Stimulated activated CD8-positive, alpha-beta memory T cell treated with anti-CD3 and anti-CD28 coated beads, Interleukin-15, amount 100 ng/mL, for 1 hour (primary cell): ENCODE data around the gene AGBL1.

Experiments used
- DNase-seq: peaks from one replicate; pipeline ENCODE4 v3.0.0-alpha.2; 2020; ENCODE audit warnings: low read depth

The AGBL1 gene

GRCh38 chr15:86163816-86164215, 84.1 kb downstream of the AGBL1 start:
- DNase-seq, result no peak

- DNase-seq, result no peak
Measured at GRCh38 chr15:86164232-86164898, 84.7 kb downstream of the AGBL1 start.

GRCh38 chr15:86165265-86166211, 85.9 kb downstream of the AGBL1 start:
- no peak for DNase-seq

DNA sequence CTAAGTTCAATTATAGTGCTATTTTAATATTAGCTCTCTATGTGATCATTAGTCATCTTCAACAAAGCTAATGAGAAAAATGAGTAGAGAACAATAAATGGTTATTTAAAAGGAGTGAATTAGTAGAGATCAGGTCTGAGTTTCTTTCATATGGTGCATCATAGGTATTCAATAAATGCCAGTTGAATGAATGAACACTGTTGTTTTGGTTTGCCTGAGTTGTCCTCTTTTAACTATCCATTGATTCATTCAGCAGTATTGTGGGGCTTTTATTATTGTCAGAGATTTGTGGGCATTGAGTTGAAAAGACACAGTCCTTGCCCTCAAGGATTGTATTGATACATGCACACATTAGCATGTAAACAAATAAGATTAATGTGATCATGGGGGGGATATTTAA, 88.2 kb downstream of the AGBL1 start:
- no peak for DNase-seq

GRCh38 chr15:86178845-86179244, 99.2 kb downstream of the AGBL1 start:
- no peak for DNase-seq

- no peak for DNase-seq
Measured at GRCh38 chr15:86183596-86184491, 104.2 kb downstream of the AGBL1 start.

DNA sequence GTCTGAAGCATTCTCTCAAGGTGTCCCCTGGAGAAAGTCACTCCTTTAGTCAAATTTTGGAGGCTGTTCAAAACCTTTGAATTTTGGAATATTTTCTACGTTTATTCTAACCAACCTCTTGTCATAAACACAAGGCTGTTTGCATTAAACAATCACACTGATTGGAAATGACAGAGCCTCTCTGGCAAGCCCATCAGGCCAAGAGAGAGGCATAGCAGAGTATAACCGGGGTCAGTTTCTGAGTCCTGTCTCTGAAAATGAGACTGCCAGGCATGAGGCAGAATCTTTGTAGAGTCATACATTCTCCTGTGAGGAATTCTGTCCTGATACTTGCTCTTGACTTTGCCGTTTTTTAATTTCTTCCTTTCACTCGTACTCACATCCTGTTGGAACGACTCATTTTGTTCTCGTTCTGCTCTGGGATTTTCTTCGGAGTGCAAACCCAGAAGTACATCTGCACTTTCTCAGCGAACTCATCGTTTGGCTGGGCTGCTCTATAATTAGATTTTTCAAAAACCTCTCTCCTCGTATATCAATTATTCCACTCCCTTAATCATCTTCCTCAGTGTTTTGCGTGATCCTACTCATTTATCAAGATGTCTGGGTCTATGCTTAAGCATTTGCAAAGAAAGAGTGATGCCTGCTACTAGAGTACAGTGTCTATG, 114.2 kb downstream of the AGBL1 start:
- DNase-seq, result no peak

DNA sequence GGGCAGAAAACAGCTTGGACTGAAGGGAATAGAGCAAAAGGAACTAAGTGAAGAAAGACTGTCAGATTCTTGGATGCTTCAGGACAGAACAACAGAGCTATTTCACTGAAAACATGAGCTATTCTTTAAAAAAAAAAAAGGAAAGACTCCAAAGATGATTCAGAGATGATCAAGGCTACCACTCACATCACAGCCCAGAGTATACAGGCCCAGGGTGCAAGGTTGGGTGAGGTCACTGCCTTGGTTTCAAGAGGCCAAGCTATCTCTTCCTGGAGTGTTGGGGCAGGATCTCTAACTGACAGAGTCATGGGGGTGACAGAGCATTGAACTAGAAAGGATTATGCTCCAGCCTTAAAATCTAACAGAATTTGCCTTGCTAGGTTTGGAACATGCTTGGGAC, 118.1 kb downstream of the AGBL1 start:
- DNase-seq, result no peak

DNA sequence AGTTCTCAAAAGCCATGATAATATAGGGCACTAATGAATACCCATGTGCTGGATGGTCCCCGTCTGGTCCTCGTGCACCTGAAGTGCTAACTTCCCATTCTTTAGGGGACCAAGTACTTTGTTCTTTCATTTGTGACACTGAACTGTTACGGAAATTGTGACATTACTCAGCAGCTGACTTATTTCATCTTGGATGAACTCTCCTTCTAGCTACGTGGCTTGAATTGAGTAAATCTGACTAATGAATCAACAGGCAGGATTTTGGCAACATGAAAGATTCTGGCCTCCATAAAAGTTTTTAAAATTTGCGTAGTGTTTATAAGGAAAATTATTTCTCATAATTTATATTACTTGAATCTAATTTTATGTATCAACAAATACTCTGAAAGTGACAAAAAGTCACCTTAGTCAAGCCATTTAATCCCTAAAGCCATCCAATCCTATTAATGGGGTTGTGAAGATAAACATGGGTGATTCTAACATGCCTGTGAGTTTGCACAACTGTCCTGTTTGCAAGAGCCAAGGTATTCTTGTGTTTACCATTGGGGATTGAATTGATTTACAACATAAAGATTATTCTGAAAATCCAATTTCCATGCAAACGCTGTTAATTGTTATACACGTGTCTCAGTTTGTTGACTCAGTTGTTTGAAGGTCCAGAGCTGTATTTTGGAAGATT, 119.9 kb downstream of the AGBL1 start:
- no peak for DNase-seq

DNA sequence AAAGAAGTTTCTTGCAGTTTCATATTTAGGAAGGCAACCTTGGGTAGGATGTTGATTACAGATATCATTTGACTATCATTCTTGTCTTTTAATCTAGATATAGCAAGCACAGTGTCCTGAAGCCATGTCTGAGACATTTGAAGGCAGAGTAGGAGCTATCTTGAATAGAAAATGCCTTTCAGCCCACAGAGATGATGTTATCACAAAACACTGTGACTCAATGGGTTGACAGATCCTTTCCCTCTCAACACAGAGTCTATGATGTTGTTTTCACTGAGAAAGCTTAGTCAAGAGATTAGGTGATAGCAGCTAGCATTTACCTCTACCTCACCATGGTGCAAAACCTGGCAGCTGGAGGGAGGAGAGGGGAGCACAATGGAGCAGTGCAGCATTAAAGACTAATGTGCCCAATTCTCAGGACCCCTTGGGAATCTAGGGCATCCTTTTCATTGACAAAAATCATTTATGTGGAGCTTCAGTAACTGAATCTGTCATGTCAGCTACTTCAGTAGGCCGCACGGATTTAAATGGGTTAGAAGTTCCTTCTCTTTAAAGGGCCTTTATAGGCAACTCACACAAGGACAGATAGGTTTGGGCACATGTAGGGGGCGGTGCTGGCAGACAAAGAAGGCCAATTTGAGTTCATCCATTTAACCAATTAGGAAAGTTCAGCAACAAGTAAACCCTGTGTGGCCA, 121.8 kb downstream of the AGBL1 start:
- DNase-seq, result no peak

DNA sequence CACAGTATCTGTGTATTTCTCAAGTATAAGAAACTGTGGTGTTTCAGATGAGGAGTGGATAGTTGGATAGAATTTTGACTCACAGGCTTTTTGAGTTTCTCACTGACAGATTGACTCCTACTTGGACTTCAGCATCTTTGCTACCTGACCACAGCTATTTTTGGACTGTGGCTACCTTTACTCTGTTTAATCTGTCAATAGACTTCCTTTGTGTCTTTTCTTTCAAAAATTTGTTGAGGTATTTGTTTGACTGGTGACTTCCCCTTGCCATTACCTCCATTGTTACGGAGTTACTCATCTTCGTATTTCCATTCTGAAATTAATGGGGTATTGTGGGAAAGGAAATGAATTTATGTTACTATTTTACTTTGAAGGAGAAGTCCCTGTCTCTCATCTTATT, 123.8 kb downstream of the AGBL1 start:
- DNase-seq, result no peak

DNA sequence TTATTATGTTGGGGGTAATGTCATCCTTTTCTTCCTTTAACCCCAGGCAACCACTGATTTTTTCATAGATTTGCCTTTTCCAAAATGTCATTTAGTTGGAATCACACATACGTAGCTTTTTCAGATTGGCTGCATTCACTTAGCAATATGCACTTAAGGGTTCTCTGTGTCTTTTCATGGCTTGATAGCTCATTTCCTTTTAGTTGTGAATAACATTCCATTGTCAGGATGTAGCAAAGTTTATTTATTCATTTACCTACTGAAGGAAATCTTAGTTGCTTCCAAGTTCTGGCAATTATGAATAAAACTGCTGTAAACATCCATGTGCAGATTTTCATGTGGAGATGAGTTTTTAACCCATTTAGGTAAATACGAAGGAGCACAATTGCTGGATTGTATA, 125.4 kb downstream of the AGBL1 start:
- DNase-seq, result no peak

DNA sequence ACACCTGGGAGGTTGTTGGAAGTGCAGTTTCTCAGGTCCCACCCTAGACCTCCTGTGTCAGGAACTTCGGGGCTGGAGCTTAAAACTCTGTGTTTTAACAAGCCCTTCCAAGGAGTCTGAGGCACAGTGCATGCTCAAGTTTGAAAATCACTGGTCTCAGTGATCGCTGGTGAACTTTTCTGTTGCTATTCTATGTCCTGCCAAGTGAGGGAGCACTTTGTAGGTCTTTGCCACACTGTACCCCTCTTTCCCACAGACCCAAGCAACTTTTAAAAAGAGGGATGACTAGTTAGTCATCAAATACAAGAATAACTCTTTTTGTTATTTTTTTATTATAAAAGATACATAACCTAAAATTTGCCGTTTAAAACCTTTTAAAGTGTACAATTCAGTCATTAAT, 133.7 kb downstream of the AGBL1 start:
- no peak for DNase-seq

DNA sequence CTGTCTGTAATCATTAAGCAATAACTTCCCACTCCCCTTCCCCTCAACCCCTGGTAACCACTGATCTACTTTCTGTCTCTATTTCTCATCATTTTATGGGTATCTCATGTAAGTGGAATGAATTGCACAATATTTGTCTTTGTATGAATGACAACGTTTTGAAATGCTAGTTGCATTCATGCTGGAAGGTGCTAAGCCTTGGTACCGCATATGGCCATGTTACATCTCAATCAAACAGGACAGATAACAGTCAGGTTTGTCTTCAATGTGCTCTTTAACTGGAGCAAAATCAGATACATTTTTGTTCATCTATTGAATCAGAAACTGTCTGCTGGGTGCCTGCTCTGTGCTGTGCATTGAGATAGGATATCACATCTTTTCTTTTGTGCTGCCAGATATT, 134.2 kb downstream of the AGBL1 start:
- DNase-seq, result no peak

DNA sequence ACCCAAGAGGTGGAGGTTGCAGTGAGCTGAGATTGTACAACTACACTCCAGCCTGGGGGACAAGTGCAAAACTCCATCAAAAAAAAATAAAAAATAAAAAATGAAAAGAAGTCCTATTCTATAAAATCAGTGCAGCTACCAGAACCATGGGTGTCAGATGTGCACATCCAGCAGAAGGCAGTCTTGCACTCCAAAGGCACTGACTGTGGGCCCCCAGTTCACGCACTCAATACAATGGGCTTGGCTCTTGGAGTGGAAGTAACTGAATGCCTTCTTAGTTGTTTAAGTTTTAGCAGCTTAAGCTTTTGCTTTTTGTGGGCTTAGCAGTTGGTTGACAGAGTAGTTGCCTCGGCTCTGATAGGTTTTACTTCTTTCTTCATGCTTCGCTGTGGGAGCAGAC, 141.4 kb downstream of the AGBL1 start:
- DNase-seq, result no peak

DNA sequence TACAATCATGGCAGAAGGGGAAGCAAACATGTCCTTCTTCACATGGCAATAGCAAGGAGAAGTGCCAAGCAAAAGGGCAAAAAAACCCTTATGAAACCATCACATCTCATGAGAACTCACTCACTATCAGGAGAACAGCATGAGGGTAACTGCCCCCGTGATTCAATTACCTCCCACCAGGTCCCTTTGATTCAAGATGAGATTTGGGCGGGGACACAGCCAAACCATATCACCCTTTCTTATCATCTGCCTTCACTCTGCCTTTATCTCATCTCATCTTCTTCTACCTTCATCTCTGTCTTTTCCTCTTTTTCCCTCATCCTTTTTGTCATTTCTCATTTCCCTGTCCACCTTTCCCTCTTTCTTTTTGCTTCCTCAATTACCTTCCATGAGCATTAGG, 149.6 kb downstream of the AGBL1 start:
- DNase-seq, result no peak

DNA sequence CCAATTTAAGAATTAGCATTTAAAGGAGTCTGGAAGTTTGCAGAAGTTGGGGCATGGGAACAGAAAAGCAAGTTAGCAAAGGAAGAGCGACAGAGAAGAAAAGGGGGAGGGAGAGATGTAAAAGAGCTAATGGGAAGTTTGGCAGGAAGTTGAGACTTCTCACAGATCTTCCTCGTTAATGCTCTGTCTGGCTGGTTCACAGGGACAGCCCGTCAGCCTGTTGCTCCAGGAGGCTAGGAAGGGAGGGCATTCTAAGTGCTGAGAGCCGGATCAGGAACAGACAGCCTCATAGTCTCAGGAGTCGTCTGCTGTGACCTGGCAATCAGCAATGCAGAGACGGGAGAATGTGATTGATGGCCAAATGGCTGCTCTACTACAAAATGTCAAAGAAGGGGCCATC, 150.3 kb downstream of the AGBL1 start:
- DNase-seq, result no peak

GRCh38 chr15:86231864-86232721, 152.4 kb downstream of the AGBL1 start:
- DNase-seq, result no peak

GRCh38 chr15:86235667-86236066, 156.0 kb downstream of the AGBL1 start:
- DNase-seq, result no peak
